GM12878 (cell line): ENCODE measurements around the gene YBX3.

ENCODE experiments used
- CHD1 ChIP-seq: IDR thresholded peaks from 2 replicates; pipeline ENCODE4 v1.6.1; 2012; ENCODE audit warnings: low read depth, low read length, improper control_type of control experiment
- TF ChIP-seq, protein P1 (sequence below), 3 experiments: IDR thresholded peaks in 2 of 3; conservative IDR thresholded peaks in 1 of 3; 2 replicates each; pipeline ENCODE4 v1.5.1; 2011; ENCODE audit warnings: low read depth in 3 of 3, low read length in 3 of 3, mild to moderate bottlenecking in 3 of 3, control low read depth in 2 of 3, moderate library complexity in 2 of 3, inconsistent platforms in 1 of 3, mixed read lengths in 1 of 3; ENCODE audit not compliant: control insufficient read depth in 2 of 3, insufficient read depth in 1 of 3; ENCODE audit errors: extremely low read depth in 1 of 3

DNA sequence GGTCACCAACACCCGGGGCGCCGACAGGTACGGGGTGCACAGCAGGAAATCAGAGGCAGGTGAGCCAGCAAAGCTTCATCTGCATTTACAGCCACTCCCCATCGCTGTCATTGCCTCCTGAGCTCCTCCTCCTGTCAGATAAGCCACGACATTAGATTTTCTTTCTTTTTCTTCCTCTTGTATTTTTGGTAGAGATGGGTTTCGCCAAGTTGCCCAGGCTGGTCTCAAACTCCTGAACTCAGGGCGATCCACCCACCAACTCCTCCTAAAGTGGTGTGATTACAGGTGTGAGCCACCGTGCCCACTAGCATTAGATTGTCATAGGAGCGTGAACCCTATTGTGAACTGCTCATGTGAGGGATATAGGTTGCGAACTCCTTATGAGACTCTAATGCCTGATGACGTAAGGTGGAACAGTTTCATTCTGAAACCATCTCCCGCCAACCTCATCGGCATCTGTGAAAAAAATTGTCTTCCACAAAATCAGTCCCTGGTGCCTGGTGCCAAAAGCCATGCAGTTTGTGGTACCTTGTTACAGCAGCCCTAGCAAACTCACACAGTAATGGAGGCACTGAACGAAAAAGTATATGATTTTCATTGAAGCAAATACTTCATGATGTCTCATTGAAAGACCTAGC is 50.8 kb downstream of the YBX3 start:
- TF ChIP-seq CHD1, result no peak
- TF ChIP-seq, protein P1, sequence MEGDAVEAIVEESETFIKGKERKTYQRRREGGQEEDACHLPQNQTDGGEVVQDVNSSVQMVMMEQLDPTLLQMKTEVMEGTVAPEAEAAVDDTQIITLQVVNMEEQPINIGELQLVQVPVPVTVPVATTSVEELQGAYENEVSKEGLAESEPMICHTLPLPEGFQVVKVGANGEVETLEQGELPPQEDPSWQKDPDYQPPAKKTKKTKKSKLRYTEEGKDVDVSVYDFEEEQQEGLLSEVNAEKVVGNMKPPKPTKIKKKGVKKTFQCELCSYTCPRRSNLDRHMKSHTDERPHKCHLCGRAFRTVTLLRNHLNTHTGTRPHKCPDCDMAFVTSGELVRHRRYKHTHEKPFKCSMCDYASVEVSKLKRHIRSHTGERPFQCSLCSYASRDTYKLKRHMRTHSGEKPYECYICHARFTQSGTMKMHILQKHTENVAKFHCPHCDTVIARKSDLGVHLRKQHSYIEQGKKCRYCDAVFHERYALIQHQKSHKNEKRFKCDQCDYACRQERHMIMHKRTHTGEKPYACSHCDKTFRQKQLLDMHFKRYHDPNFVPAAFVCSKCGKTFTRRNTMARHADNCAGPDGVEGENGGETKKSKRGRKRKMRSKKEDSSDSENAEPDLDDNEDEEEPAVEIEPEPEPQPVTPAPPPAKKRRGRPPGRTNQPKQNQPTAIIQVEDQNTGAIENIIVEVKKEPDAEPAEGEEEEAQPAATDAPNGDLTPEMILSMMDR (IDR thresholded peaks at IDR 0.05 in 2 of 3, conservative IDR thresholded peaks at IDR 0.05 in 1 of 3; ENCODE audit: control insufficient read depth in 2 of 3, extremely low read depth in 1 of 3, insufficient read depth in 1 of 3, low read depth in 3 of 3, low read length in 3 of 3), result no peak
